Peyer's patch (tissue), 4 donors: ENCODE data around the gene ZNF749. TPM values are rescaled to one million over a fixed set of nuclear protein-coding genes. Genes with fewer than 3 reads are reported as not detected.

Experiments used
- DNase-seq, 3 donors: peaks; one replicate each; pipeline ENCODE4 v3.0.0-alpha.2; 2017 to 2019
- H3K27ac ChIP-seq, 4 donors: fragments of 200-600 bp; sonication (generic); one replicate each; pipeline ENCODE4 v1.5.1; 2016 to 2019
- H3K27me3 ChIP-seq, 2 donors: fragments of 200-600 bp; sonication (generic); one replicate each; pipeline ENCODE4 v1.5.1; 2019
- H3K36me3 ChIP-seq, 3 donors: fragments of 200-600 bp; sonication (generic); one replicate each; pipeline ENCODE4 v1.5.1; 2016 to 2019
- H3K4me1 ChIP-seq, 4 donors: fragments of 200-600 bp; sonication (generic); one replicate each; pipeline ENCODE4 v1.5.1; 2016 to 2019
- H3K4me3 ChIP-seq, 4 donors: fragments of 200-600 bp; sonication (generic); 1 replicate in 3 of 4; 2 replicates in 1 of 4; pipeline ENCODE4 v1.5.1; 2016 to 2019; ENCODE audit warnings: mild to moderate bottlenecking in 1 of 4
- H3K9me3 ChIP-seq, 4 donors: fragments of 200-600 bp; sonication (generic); one replicate each; pipeline ENCODE4 v1.5.1; 2016 to 2019; ENCODE audit warnings: mild to moderate bottlenecking in 1 of 4
- CTCF ChIP-seq, 6 experiments: fragments of 450-650 bp in 4 of 6; fragments of 200-600 bp in 2 of 6; sonication (generic) in 1 of 6; IDR thresholded peaks; one replicate each; pipeline ENCODE4 v1.5.1; 2017 to 2019; ENCODE audit warnings: antibody characterized with exemption in 6 of 6, mild to moderate bottlenecking in 3 of 6, moderate library complexity in 1 of 6
- POLR2A ChIP-seq, 2 donors: fragments of 450-650 bp; IDR thresholded peaks; one replicate each; pipeline ENCODE4 v1.5.1; 2017; ENCODE audit warnings: antibody characterized with exemption in 2 of 2, mild to moderate bottlenecking in 2 of 2, moderate library complexity in 2 of 2
- total RNA-seq, 4 donors: library from RNA; depleted of rRNA; stranded (reverse); fragments of >200 nt; gene quantifications; one replicate each; pipeline ENCODE4 v1.1.0, GENCODE V29; 2016

ZNF749 gene
- total RNA-seq, 4 donors from 2014 or later, result 5.7 to 12.8 (median 10.6) TPM

- Histone ChIP-seq H3K27ac (peak overlapping the region in 2 of 4 donors; percentile 74 to 88), H3K27me3 (no peaks in the 10 kb centered on the region), H3K9me3 (peaks cover 0 to 2% (median 0%) of the 10 kb centered on the region in 4 donors), H3K4me3 (peak overlapping the region; percentile 58 to 90 (median 78)), H3K36me3 (no peaks in the 10 kb centered on the region), H3K4me1 (peaks cover 0 to 11% (median 0%) of the 10 kb centered on the region in 4 donors)
- DNase-seq, result no peak
- TF ChIP-seq CTCF (IDR thresholded peaks at IDR 0.05) (no peak), POLR2A (IDR thresholded peaks at IDR 0.05) (no peak)
Observed at GRCh38 chr19:57434386-57435061, 601 bp upstream of the ZNF749 start.

DNA sequence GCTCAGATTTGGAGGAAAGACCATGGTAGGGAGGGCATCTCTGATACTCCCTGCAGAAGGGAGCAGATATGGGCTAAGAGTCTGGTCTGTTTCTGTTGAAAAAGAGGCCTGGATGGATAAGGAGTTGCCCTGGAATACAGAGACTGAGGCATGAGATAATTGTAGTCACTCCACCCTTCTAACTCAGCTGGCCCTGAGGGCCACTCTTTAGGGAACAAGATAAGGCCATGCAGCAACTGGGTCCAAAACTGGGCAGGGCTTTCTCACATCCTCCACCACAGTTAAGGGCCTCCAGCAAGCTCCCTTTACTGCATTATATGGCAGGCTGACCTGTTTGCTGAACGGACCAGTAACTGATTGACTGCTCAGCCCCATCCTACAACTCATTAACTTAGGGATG lies 1.3 kb downstream of the ZNF749 start:
- Histone ChIP-seq H3K9me3 (peaks cover 0 to 2% (median 0%) of the 10 kb centered on the region in 4 donors), H3K36me3 (no peaks in the 10 kb centered on the region), H3K4me3 (peak overlapping the region in 2 of 4 donors; percentile 58 to 90), H3K4me1 (peaks cover 0 to 11% (median 0%) of the 10 kb centered on the region in 4 donors), H3K27me3 (no peaks in the 10 kb centered on the region), H3K27ac (no peak overlapping the region)
- DNase-seq, result no peak
- no peak for TF ChIP-seq POLR2A (IDR thresholded peaks at IDR 0.05)
- no peak for TF ChIP-seq CTCF (IDR thresholded peaks at IDR 0.05)

DNA sequence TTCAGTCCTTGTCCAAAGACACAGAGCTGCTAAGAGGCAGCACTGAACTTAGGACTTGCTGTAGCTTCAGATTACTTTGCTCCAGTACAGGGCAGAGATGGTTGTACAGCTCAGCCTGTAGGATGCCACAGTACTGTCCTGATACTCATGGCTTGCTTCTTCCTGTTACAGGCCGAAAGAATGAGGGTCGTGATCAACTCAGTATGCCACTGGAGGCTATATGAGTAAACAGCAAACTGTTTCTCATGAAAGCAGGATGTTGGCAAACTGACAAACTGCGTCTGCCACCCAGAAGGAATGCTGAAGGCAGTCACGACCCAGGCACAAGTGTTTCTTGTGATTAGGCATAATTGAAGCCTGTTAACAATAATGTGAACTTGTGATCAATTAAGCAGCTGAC lies 2.8 kb downstream of the ZNF749 start:
- Histone ChIP-seq H3K4me1 (peaks cover 0 to 11% (median 0%) of the 10 kb centered on the region in 4 donors), H3K36me3 (peaks cover 0 to 10% (median 0%) of the 10 kb centered on the region in 3 donors), H3K9me3 (peaks cover 0 to 2% (median 0%) of the 10 kb centered on the region in 4 donors), H3K27ac (no peak overlapping the region), H3K27me3 (no peaks in the 10 kb centered on the region), H3K4me3 (no peak overlapping the region)
- TF ChIP-seq POLR2A (IDR thresholded peaks at IDR 0.05) (no peak), CTCF (IDR thresholded peaks at IDR 0.05) (no peak)
- DNase-seq, result no peak

- no peaks in the 10 kb centered on the region for H3K27me3 ChIP-seq
- no peak overlapping the region for H3K27ac ChIP-seq
- DNase-seq, result no peak
- H3K4me1 ChIP-seq, result peaks cover 0 to 11% (median 0%) of the 10 kb centered on the region in 4 donors
- no peak overlapping the region for H3K4me3 ChIP-seq
- TF ChIP-seq CTCF (IDR thresholded peaks at IDR 0.05) (no peak), POLR2A (IDR thresholded peaks at IDR 0.05) (no peak)
- H3K9me3 ChIP-seq, result peaks cover 0 to 10% (median 0%) of the 10 kb centered on the region in 4 donors
- peaks cover 0 to 20% (median 0%) of the 10 kb centered on the region in 3 donors for H3K36me3 ChIP-seq
Observed at GRCh38 chr19:57438925-57439324, 3.8 kb downstream of the ZNF749 start.

- Histone ChIP-seq H3K4me1 (no peaks in the 10 kb centered on the region), H3K27ac (no peak overlapping the region), H3K36me3 (peaks cover 0 to 37% (median 0%) of the 10 kb centered on the region in 3 donors), H3K9me3 (peaks cover 0 to 29% (median 0%) of the 10 kb centered on the region in 4 donors), H3K27me3 (no peaks in the 10 kb centered on the region), H3K4me3 (no peak overlapping the region)
- DNase-seq, result no peak
- TF ChIP-seq CTCF (IDR thresholded peaks at IDR 0.05), result no peak
Observed at GRCh38 chr19:57441979-57442752, 7.0 kb downstream of the ZNF749 start.
